SU-DHL-6 (cell line): ENCODE data around the gene ACOX2.

Experiments used
- H2AFZ ChIP-seq: fragments of 200-600 bp; sonication (generic); 2 replicates; pipeline ENCODE4 v1.6.1; 2014; ENCODE audit warnings: low read depth, mild to moderate bottlenecking, moderate library complexity, mixed read lengths, antibody characterized with exemption, low read length; ENCODE audit not compliant: severe bottlenecking
- H3F3A ChIP-seq: fragments of 200-600 bp; shearing (Covaris generic); 2 replicates; pipeline ENCODE4 v1.6.0; 2016; ENCODE audit warnings: antibody characterized with exemption, mild to moderate bottlenecking; ENCODE audit not compliant: insufficient read depth
- H3K27ac ChIP-seq: fragments of 200-600 bp; sonication (generic); 2 replicates; pipeline ENCODE4 v1.5.1; 2016; ENCODE audit warnings: low read depth, mild to moderate bottlenecking, low read length, moderate library complexity, mixed read lengths
- H3K27me3 ChIP-seq: fragments of 200-600 bp; sonication (generic), shearing (Covaris generic); 2 replicates; pipeline ENCODE4 v1.6.0; 2014; ENCODE audit warnings: mild to moderate bottlenecking, low read length
- H3K36me3 ChIP-seq: fragments of 200-600 bp; sonication (generic); 2 replicates; pipeline ENCODE4 v1.6.1; 2014; ENCODE audit warnings: mild to moderate bottlenecking, low read length, mixed read lengths
- H3K4me2 ChIP-seq: fragments of 300-600, 200-600 bp; shearing (Covaris generic), sonication (generic); 2 replicates; pipeline ENCODE4 v1.6.0; 2014; ENCODE audit warnings: low read length, low read depth, mild to moderate bottlenecking; ENCODE audit not compliant: poor library complexity, severe bottlenecking
- H3K4me3 ChIP-seq: fragments of 200-600 bp; sonication (generic); 2 replicates; pipeline ENCODE4 v1.5.1; 2014; ENCODE audit warnings: antibody characterized with exemption, low read length, mild to moderate bottlenecking, mixed read lengths; ENCODE audit not compliant: insufficient read depth, poor library complexity, severe bottlenecking
- H3K79me2 ChIP-seq: fragments of 200-600 bp; sonication (generic); 2 replicates; pipeline ENCODE4 v1.6.1; 2014; ENCODE audit warnings: mild to moderate bottlenecking, low read length, moderate library complexity; ENCODE audit not compliant: insufficient read depth
- H3K9ac ChIP-seq: fragments of 200-600 bp; sonication (generic); 2 replicates; pipeline ENCODE4 v1.7.0; 2014; ENCODE audit warnings: mild to moderate bottlenecking, low read length
- H3K9me2 ChIP-seq: fragments of 200-600 bp; sonication (generic); replicated peaks from 2 replicates; pipeline ENCODE4 v1.6.1; 2014; ENCODE audit warnings: low read length; ENCODE audit not compliant: insufficient read depth
- H3K9me3 ChIP-seq: fragments of 200-600 bp; sonication (generic); 2 replicates; pipeline ENCODE4 v1.6.1; 2014; ENCODE audit warnings: low read length, mixed read lengths; ENCODE audit not compliant: insufficient read depth
- H4K20me1 ChIP-seq: fragments of 200-600 bp; sonication (generic); 2 replicates; pipeline ENCODE4 v1.6.1; 2014; ENCODE audit warnings: low read depth, mild to moderate bottlenecking, antibody characterized with exemption, low read length, moderate library complexity, mixed read lengths
- EZH2phosphoT487 ChIP-seq: fragments of 200-600 bp; sonication (generic), shearing (Covaris generic); conservative IDR thresholded peaks from 2 replicates; pipeline ENCODE4 v1.6.1; 2018; ENCODE audit warnings: mild to moderate bottlenecking, antibody characterized with exemption, low read length, moderate library complexity, mixed read lengths
- TF ChIP-seq, protein P1 (sequence below): fragments of 200-600 bp; sonication (generic); IDR thresholded peaks from one replicate; pipeline ENCODE4 v1.5.1; 2017; ENCODE audit warnings: antibody characterized with exemption, mild to moderate bottlenecking, low read length, moderate library complexity; ENCODE audit not compliant: insufficient read depth, poor library complexity, severe bottlenecking

Gene ACOX2

GRCh38 chr3:58566398-58567250, 29.6 kb upstream of the ACOX2 start:
- Histone ChIP-seq H2AFZ (no peak overlapping the region), H3K27ac (no peak overlapping the region), H3K36me3 (no peaks in the 10 kb centered on the region), H3K79me2 (no peaks in the 10 kb centered on the region), H3K4me3 (no peak overlapping the region), H4K20me1 (no peaks in the 10 kb centered on the region), H3K27me3 (no peaks in the 10 kb centered on the region), H3K9me2 (no peaks in the 10 kb centered on the region), H3K9me3 (no peaks in the 10 kb centered on the region), H3K4me2 (no peak overlapping the region), H3K9ac (no peak overlapping the region), H3F3A (no peaks in the 10 kb centered on the region)
- TF ChIP-seq EZH2phosphoT487 = no peak
- TF ChIP-seq, protein P1, sequence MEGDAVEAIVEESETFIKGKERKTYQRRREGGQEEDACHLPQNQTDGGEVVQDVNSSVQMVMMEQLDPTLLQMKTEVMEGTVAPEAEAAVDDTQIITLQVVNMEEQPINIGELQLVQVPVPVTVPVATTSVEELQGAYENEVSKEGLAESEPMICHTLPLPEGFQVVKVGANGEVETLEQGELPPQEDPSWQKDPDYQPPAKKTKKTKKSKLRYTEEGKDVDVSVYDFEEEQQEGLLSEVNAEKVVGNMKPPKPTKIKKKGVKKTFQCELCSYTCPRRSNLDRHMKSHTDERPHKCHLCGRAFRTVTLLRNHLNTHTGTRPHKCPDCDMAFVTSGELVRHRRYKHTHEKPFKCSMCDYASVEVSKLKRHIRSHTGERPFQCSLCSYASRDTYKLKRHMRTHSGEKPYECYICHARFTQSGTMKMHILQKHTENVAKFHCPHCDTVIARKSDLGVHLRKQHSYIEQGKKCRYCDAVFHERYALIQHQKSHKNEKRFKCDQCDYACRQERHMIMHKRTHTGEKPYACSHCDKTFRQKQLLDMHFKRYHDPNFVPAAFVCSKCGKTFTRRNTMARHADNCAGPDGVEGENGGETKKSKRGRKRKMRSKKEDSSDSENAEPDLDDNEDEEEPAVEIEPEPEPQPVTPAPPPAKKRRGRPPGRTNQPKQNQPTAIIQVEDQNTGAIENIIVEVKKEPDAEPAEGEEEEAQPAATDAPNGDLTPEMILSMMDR = no peak

DNA sequence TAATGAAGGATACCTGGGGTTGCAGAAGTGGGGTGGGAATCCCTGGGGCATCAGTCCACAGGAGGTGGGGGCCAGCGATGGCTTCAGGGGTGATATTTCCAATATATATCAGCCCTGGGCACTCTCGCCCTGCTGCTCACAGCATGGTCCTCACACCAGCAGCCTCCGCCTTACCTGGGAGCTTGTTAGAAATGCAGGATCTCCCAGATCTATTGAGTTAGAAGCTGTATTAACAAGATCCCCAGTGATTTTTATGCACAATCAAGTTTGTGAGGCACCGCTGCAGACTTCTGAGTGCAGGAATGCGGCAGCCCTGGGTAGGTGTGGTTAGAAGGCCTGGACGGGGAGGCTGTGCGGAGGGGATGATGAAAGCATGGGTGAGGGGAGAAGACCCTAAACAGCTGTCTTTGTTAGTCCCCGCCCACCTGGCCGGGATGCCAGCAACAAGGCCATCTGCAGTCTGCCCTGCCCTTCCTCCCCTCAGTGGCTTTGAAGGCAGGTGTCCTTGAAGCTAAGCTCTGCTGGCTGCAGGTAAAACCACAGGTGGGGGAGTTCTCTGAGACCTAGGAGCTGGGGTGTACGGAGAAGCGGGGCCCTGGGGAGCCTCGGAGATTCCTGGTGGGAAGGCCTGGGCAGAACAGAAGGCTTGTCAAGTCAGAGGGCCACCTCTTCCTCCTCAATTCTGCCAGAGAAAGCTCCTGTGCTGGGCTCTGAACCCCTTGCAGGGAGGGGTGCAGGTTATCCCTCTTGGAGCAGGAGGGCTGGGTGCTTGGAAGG, 28.8 kb upstream of the ACOX2 start:
- H3K9ac ChIP-seq = no peak overlapping the region
- TF ChIP-seq, protein P1 = no peak
- no peak for TF ChIP-seq EZH2phosphoT487
- H3K27ac ChIP-seq = no peak overlapping the region
- H2AFZ ChIP-seq = no peak overlapping the region
- H4K20me1 ChIP-seq = no peaks in the 10 kb centered on the region
- H3K4me3 ChIP-seq = no peak overlapping the region
- no peaks in the 10 kb centered on the region for H3K36me3 ChIP-seq
- H3K79me2 ChIP-seq = no peaks in the 10 kb centered on the region
- no peaks in the 10 kb centered on the region for H3K9me2 ChIP-seq
- no peaks in the 10 kb centered on the region for H3F3A ChIP-seq
- H3K4me2 ChIP-seq = no peak overlapping the region
- no peaks in the 10 kb centered on the region for H3K9me3 ChIP-seq
- no peaks in the 10 kb centered on the region for H3K27me3 ChIP-seq

GRCh38 chr3:58564456-58565160, 27.6 kb upstream of the ACOX2 start:
- no peaks in the 10 kb centered on the region for H4K20me1 ChIP-seq
- no peaks in the 10 kb centered on the region for H3K27me3 ChIP-seq
- H3K9ac ChIP-seq = no peak overlapping the region
- no peak overlapping the region for H3K4me3 ChIP-seq
- H3F3A ChIP-seq = no peaks in the 10 kb centered on the region
- no peak overlapping the region for H2AFZ ChIP-seq
- no peaks in the 10 kb centered on the region for H3K79me2 ChIP-seq
- no peaks in the 10 kb centered on the region for H3K36me3 ChIP-seq
- TF ChIP-seq EZH2phosphoT487 = no peak
- TF ChIP-seq, protein P1 = no peak
- H3K4me2 ChIP-seq = no peak overlapping the region
- no peaks in the 10 kb centered on the region for H3K9me3 ChIP-seq
- H3K27ac ChIP-seq = no peak overlapping the region
- no peaks in the 10 kb centered on the region for H3K9me2 ChIP-seq
